HG03457 (cell line): ENCODE data around the gene HNRNPLL.
"Not testable (repeated sequence)": the region's sequence is repeated elsewhere in the genome, so short reads cannot be mapped to it uniquely, and the experiment has no call there.

ENCODE experiments used
- ATAC-seq: cut with Tn5 transposase; IDR thresholded peaks from one replicate; pipeline ENCODE4 v1.9.1; 2021; ENCODE audit warnings: moderate number of reproducible peaks; ENCODE audit not compliant: unreplicated experiment

HNRNPLL gene

GRCh38 chr2:38602732-38603401 lies at the start of gene HNRNPLL:
Gene HNRNPLL, minus strand, starts transcription at chr2:38602928. Its CDS starts 302 bp downstream, at chr2:38602626.
- ATAC-seq: peak; percentile 44

- ATAC-seq: no peak
Observed at GRCh38 chr2:38650717-38651116, 48.0 kb upstream of the HNRNPLL start.

GRCh38 chr2:38650012-38650411 lies 47.3 kb upstream of the HNRNPLL start:
- no peak for ATAC-seq

GRCh38 chr2:38649176-38649728 lies 46.5 kb upstream of the HNRNPLL start:
- ATAC-seq: no peak

DNA sequence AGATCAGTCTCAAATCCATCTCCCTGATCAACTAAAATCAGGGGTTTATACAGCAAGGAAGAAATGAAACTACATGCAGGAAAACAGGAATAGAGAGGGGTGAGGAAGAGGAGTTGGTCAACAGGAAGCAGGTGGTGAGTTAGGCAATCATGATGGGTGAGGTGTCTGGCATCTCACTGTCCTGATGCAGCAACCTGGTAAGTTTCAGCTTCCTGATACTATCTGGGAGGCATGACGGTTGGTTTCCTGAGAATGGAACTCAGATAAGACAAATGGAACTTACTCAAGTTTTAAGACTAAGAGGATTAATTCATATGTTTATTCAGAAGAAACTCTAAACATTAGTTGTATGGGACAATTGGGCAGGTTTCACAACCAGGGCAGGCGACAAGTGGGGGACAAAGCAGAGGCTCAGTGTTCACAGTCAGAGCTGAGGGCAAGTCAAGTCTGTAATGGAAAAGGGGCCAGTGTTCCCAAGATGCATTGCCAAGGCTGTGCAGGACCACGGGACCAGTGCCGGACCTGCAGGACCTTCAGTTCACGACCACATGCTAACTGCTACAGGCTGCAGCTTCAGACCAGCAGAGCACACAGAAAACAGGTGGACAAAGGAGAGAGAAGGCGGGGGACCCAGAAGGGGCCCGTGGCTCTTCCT lies 45.5 kb upstream of the HNRNPLL start:
- no peak for ATAC-seq

GRCh38 chr2:38643683-38644511 lies 41.2 kb upstream of the HNRNPLL start:
- ATAC-seq: not testable (repeated sequence)

- ATAC-seq: no peak
Observed at GRCh38 chr2:38643021-38643671, 40.4 kb upstream of the HNRNPLL start.

DNA sequence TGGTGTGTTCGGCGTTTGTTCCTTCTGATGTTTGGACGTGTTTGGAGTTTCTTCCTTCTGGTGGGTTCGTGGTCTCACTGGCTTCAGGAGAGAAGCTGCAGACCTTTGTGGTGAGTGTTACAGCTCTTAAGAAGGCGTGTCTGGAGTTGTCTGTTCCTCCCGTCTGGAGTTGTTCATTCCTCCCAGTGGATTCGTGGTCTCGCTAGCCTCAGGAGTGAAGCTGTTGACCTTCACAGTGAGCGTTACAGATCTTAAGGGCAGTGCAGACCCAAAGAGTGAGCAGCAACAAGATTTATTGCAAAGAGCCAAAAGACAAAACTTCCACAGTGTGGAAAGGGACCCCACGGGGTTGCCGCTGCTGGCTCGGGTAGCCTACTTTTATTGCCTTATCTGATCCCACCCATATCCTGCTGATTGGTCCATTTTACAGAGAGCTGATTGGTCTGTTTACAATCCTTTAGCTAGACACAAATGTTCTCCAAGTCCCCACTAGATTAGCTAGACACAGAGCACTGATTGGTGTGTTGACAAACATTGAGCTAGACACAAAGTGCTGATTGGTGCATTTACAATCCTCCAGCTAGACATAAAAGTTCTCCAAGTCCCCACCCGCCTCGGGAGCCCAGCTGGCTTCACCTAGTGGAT lies 39.8 kb upstream of the HNRNPLL start:
- ATAC-seq: not testable (repeated sequence)

DNA sequence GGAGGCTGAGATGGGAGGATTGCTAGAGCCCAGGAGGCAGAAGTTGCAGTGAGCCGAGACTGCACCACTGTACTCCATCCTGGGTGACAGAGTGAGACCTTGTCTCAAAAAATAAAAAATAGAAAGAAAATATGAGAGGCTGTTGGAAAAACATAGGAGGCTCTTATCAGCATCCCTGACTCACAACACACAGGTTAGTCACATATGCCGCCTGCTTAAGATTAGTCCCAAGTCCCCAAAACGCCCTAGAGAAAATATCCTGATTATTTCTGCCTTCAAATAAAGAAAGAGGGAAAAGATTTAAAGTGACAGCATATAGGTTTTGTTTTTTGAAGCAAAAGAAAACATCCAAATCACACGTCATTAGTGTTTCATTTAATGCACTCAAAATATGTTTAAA lies 33.3 kb upstream of the HNRNPLL start:
- ATAC-seq: no peak

- no peak for ATAC-seq
Observed at GRCh38 chr2:38635139-38635538, 32.4 kb upstream of the HNRNPLL start.

- peak; percentile 70 for ATAC-seq
Observed at GRCh38 chr2:38634684-38635083, 32.0 kb upstream of the HNRNPLL start.

DNA sequence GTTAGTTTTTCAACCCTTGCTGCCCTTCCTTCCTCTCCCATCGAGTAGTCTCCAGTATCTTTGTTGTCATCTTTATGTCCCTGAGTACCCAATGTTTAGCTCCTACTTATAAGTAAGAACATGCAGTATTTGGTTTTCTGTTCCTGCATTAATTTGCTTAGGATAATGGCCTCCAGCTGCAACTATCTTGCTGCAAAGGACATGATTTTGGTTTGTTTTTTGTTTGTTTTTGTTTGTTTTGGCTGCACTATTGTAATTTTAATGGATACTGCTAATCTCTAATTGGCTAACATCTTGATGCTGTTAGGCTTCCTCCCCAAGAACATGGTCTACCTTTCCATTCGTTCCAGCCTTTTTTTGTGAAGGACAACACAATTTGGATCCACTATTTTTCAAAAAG lies 31.2 kb upstream of the HNRNPLL start:
- ATAC-seq: no peak

- no peak for ATAC-seq
Observed at GRCh38 chr2:38632980-38633379, 30.3 kb upstream of the HNRNPLL start.

GRCh38 chr2:38631976-38632375 lies 29.2 kb upstream of the HNRNPLL start:
- no peak for ATAC-seq

- no peak for ATAC-seq
Observed at GRCh38 chr2:38629684-38630083, 27.0 kb upstream of the HNRNPLL start.

GRCh38 chr2:38627391-38627790 lies 24.7 kb upstream of the HNRNPLL start:
- ATAC-seq: no peak

DNA sequence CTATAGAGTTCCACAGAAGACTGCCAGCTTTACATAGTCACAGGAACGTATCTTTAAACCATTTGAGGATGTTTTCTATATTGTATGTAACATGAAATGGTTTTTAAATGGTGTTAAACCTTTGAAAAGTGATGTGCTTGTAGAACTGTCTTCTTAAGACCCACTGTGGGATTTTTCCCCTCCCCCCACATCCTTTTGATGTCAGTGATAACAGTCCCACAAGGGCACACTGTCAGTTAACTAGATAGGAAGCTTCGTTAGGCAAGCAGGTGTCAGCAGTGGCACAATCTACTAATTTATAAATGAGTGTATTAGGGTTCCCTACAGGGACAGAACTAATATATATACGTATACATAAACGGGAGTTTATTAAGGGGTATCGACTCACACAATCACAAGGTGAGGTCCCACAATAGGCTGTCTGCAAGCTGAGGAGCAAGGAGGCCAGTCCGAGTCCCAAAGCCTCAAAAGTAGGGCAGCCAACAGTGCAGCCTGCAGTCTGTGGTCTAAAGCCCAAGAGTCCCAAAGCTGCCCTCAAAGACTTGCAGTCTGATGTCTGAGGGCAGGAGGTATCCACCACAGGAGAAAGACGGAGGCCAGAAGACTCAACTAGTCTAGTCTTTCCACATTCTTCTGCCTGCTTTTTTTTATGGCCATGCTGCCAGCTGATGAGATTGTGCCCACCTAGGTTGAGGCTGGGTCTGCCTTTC lies 23.8 kb upstream of the HNRNPLL start:
- ATAC-seq: no peak

DNA sequence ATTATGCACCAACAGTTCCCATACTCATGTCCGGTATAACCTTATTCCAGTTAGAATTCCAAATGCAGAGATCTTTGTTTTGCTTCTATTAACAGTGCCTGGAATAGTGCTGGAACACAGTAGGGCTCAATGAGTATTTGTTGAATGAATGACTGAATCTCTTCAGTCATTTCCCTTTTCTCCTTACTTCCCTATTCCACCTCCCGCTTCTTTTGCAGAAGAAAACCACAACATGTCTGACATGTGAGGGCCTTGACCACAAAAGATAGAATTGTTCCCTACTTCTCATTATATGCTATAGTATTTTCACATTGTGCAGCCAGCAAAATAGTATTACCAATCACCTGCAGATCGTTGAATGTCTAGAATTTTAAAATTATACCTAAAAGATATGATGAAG lies 19.5 kb upstream of the HNRNPLL start:
- no peak for ATAC-seq

DNA sequence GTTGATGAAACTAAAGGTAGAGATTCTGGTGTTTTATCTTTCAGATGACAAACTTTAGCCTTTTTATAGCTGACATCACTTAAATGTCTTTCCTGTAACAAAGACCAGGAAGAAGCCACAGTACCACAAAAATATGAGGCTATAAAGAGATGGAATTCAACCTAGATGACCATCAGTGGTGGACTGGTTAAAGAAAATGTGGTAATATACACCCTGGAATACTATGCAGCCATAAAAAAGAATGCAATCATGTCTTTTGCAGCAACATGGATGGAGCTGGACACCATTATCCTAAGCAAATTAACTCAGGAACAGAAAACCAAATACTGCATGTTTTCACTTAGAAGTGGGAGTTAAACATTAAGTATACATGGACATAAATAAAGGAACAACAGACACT lies 18.3 kb upstream of the HNRNPLL start:
- ATAC-seq: no peak
